Activated T-cell treated with anti-CD3 and anti-CD28 coated beads, Interleukin-2, amount 50 U/mL, for 72 hours (primary cell): ENCODE measurements around the gene CNTN2. TPM values are rescaled to one million over a fixed set of nuclear protein-coding genes. Genes with fewer than 3 reads are reported as not detected.
A peak's percentile ranks its signal among the peaks of the same experiment; 100 is the strongest.

Experiments used
- ATAC-seq, 2 donors: fragments of 150-1000 bp; cut with Tn5 transposase; replicated peaks in 1 of 2; 2 replicates each; pipeline ENCODE4 v1.10.0; 2021; ENCODE audit warnings: moderate library complexity in 2 of 2, mild to moderate bottlenecking in 1 of 2
- DNase-seq, 2 donors: peaks; one replicate each; pipeline ENCODE4 v3.0.0; 2021 to 2022; ENCODE audit warnings: mixed read lengths in 1 of 2
- H3K27ac Mint-ChIP-seq: one replicate; pipeline ENCODE4 v1.8.0; 2022; ENCODE audit warnings: mild to moderate bottlenecking, moderate library complexity, mixed read lengths
- H3K27me3 Mint-ChIP-seq: one replicate; pipeline ENCODE4 v1.8.0; 2022; ENCODE audit warnings: low read depth, mixed read lengths
- H3K36me3 Mint-ChIP-seq, 2 donors: one replicate each; pipeline ENCODE4 v1.8.0; 2022; ENCODE audit warnings: mixed read lengths in 2 of 2, mild to moderate bottlenecking in 1 of 2; ENCODE audit not compliant: insufficient read depth in 2 of 2
- H3K4me1 Mint-ChIP-seq: one replicate; pipeline ENCODE4 v1.8.0; 2022; ENCODE audit warnings: low read depth, mixed read lengths
- H3K4me3 Mint-ChIP-seq, 2 donors: one replicate each; pipeline ENCODE4 v1.8.0; 2022; ENCODE audit warnings: mild to moderate bottlenecking in 2 of 2, mixed read lengths in 2 of 2, moderate library complexity in 2 of 2
- H3K9me3 Mint-ChIP-seq, 2 donors: one replicate each; pipeline ENCODE4 v1.8.0; 2022; ENCODE audit warnings: mixed read lengths in 2 of 2
- total RNA-seq, 2 donors: library from RNA; stranded (reverse); gene quantifications; one replicate each; pipeline ENCODE4 v1.2.3, GENCODE V29; 2022

Gene CNTN2
- total RNA-seq, 2 donors from 2014 or later = not detected

GRCh38 chr1:205102404-205102803 lies 59.4 kb downstream of the CNTN2 start:
- H3K4me1 Mint-ChIP-seq = no peaks in the 10 kb centered on the region
- H3K4me3 Mint-ChIP-seq = no peak overlapping the region
- ATAC-seq (no peak), DNase-seq (no peak)
- H3K9me3 Mint-ChIP-seq = no peaks in the 10 kb centered on the region
- no peak overlapping the region for H3K27ac Mint-ChIP-seq
- peaks cover 10 to 45% of the 10 kb centered on the region in 2 donors for H3K36me3 Mint-ChIP-seq
- no peaks in the 10 kb centered on the region for H3K27me3 Mint-ChIP-seq

- peaks cover 9 to 36% of the 10 kb centered on the region in 2 donors for H3K36me3 Mint-ChIP-seq
Measured at GRCh38 chr1:205107327-205107726, 64.3 kb downstream of the CNTN2 start.

GRCh38 chr1:205108464-205108863 lies 65.5 kb downstream of the CNTN2 start:
- ATAC-seq (no peak), DNase-seq (no peak)
- H3K9me3 Mint-ChIP-seq = no peaks in the 10 kb centered on the region
- no peaks in the 10 kb centered on the region for H3K4me1 Mint-ChIP-seq
- H3K27ac Mint-ChIP-seq = peak overlapping the region; percentile 86
- no peak overlapping the region for H3K4me3 Mint-ChIP-seq
- H3K36me3 Mint-ChIP-seq = peaks cover 7 to 28% of the 10 kb centered on the region in 2 donors
- H3K27me3 Mint-ChIP-seq = no peaks in the 10 kb centered on the region

More at GRCh38 chr1:205107327-205107726, 64.3 kb downstream of the CNTN2 start:
- H3K4me1 Mint-ChIP-seq = no peaks in the 10 kb centered on the region
- H3K4me3 Mint-ChIP-seq = no peak overlapping the region
- peak overlapping the region; percentile 97 for H3K27ac Mint-ChIP-seq
- ATAC-seq (no peak), DNase-seq (no peak)
- H3K27me3 Mint-ChIP-seq = no peaks in the 10 kb centered on the region
- no peaks in the 10 kb centered on the region for H3K9me3 Mint-ChIP-seq

- Mint-ChIP-seq H3K4me3 (no peak overlapping the region), H3K27me3 (no peaks in the 10 kb centered on the region), H3K9me3 (no peaks in the 10 kb centered on the region), H3K4me1 (no peaks in the 10 kb centered on the region), H3K27ac (peak overlapping the region; percentile 69), H3K36me3 (peaks cover 7 to 20% of the 10 kb centered on the region in 2 donors)
- no peak for DNase-seq
- no peak for ATAC-seq
Measured at GRCh38 chr1:205109269-205109668, 66.3 kb downstream of the CNTN2 start.

GRCh38 chr1:205109711-205110110 lies 66.7 kb downstream of the CNTN2 start:
- no peaks in the 10 kb centered on the region for H3K9me3 Mint-ChIP-seq
- H3K36me3 Mint-ChIP-seq = peaks cover 7 to 17% of the 10 kb centered on the region in 2 donors

GRCh38 chr1:205111354-205111753 lies 68.3 kb downstream of the CNTN2 start:
- H3K4me3 Mint-ChIP-seq = no peak overlapping the region
- no peaks in the 10 kb centered on the region for H3K4me1 Mint-ChIP-seq
- ATAC-seq = peak in 1 of 2 donors; percentile 28
- DNase-seq = no peak
- H3K9me3 Mint-ChIP-seq = no peaks in the 10 kb centered on the region
- peaks cover 3 to 8% of the 10 kb centered on the region in 2 donors for H3K36me3 Mint-ChIP-seq
- H3K27me3 Mint-ChIP-seq = no peaks in the 10 kb centered on the region
- H3K27ac Mint-ChIP-seq = peak overlapping the region; percentile 0

More at GRCh38 chr1:205109711-205110110, 66.7 kb downstream of the CNTN2 start:
- Mint-ChIP-seq H3K4me1 (no peaks in the 10 kb centered on the region), H3K27ac (no peak overlapping the region), H3K4me3 (no peak overlapping the region), H3K27me3 (no peaks in the 10 kb centered on the region)
- DNase-seq = no peak
- ATAC-seq = no peak

- Mint-ChIP-seq H3K4me1 (peaks cover 35% of the 10 kb centered on the region), H3K9me3 (no peaks in the 10 kb centered on the region), H3K36me3 (peaks cover 1 to 14% of the 10 kb centered on the region in 2 donors), H3K27ac (peak overlapping the region; percentile 74), H3K4me3 (peak overlapping the region in 1 of 2 donors; percentile 35), H3K27me3 (no peaks in the 10 kb centered on the region)
- ATAC-seq (no peak), DNase-seq (no peak)
Measured at GRCh38 chr1:205118752-205119151, 75.7 kb downstream of the CNTN2 start.

- no peaks in the 10 kb centered on the region for H3K27me3 Mint-ChIP-seq
- DNase-seq (peak; percentile 94 to 96), ATAC-seq (peak; percentile 98 to 99)
- no peaks in the 10 kb centered on the region for H3K9me3 Mint-ChIP-seq
- H3K4me3 Mint-ChIP-seq = peak within 1 kb of the TSS; percentile 94
- peak within 1 kb of the TSS; percentile 100 for H3K27ac Mint-ChIP-seq
- peaks cover 1 to 10% of the 10 kb centered on the region in 2 donors for H3K36me3 Mint-ChIP-seq
- peaks cover 35% of the 10 kb centered on the region for H3K4me1 Mint-ChIP-seq
Measured at GRCh38 chr1:205121660-205122488, 78.9 kb downstream of the CNTN2 start, which contains the start of gene RBBP5. Gene RBBP5, minus strand, starts transcription at chr1:205121978. Its CDS starts 105 bp downstream, at chr1:205121873.

- Mint-ChIP-seq H3K9me3 (no peaks in the 10 kb centered on the region), H3K36me3 (peaks cover 1 to 10% of the 10 kb centered on the region in 2 donors), H3K4me3 (peak overlapping the region; percentile 94), H3K27me3 (no peaks in the 10 kb centered on the region), H3K4me1 (peaks cover 35% of the 10 kb centered on the region), H3K27ac (peak overlapping the region; percentile 100)
- DNase-seq (no peak), ATAC-seq (peak in 1 of 2 donors; percentile 7)
Measured at GRCh38 chr1:205122489-205122882, 79.5 kb downstream of the CNTN2 start.

GRCh38 chr1:205124726-205125125 lies 81.7 kb downstream of the CNTN2 start:
- peaks cover 1% of the 10 kb centered on the region in 2 donors for H3K36me3 Mint-ChIP-seq
- no peaks in the 10 kb centered on the region for H3K27me3 Mint-ChIP-seq
- peaks cover 18% of the 10 kb centered on the region for H3K4me1 Mint-ChIP-seq
- no peak overlapping the region for H3K27ac Mint-ChIP-seq
- no peak overlapping the region for H3K4me3 Mint-ChIP-seq
- ATAC-seq (no peak), DNase-seq (no peak)
- H3K9me3 Mint-ChIP-seq = no peaks in the 10 kb centered on the region

GRCh38 chr1:205127646-205128045 lies 84.6 kb downstream of the CNTN2 start:
- H3K27me3 Mint-ChIP-seq = no peaks in the 10 kb centered on the region
- H3K36me3 Mint-ChIP-seq = no peaks in the 10 kb centered on the region
- H3K4me3 Mint-ChIP-seq = no peak overlapping the region
- no peaks in the 10 kb centered on the region for H3K9me3 Mint-ChIP-seq
- no peak overlapping the region for H3K27ac Mint-ChIP-seq
- no peak for ATAC-seq
- H3K4me1 Mint-ChIP-seq = peaks cover 5% of the 10 kb centered on the region
- DNase-seq = no peak
